SHP77 (cell line): Measurements from ENCODE around the gene PLEKHM3.
A peak's percentile ranks its signal among the peaks of the same experiment; 100 is the strongest.
"Not testable (repeated sequence)": the region's sequence is repeated elsewhere in the genome, so short reads cannot be mapped to it uniquely, and the experiment has no call there.

Experiments
- DNase-seq, 2 experiments: peaks; one replicate each; lab custom pipeline; 2025; lab: John Stamatoyannopoulos, UW

The PLEKHM3 gene

GRCh38 chr2:207950761-207951114, 74.6 kb downstream of the PLEKHM3 start:
- DNase-seq: no peak

GRCh38 chr2:207950063-207950760, 75.1 kb downstream of the PLEKHM3 start:
- no peak for DNase-seq

GRCh38 chr2:207949245-207949644, 76.1 kb downstream of the PLEKHM3 start:
- DNase-seq: not testable (repeated sequence)

GRCh38 chr2:207944979-207945600, 80.2 kb downstream of the PLEKHM3 start:
- no peak for DNase-seq

- no peak for DNase-seq
Observed at GRCh38 chr2:207944334-207944733, 81.0 kb downstream of the PLEKHM3 start.

GRCh38 chr2:207939342-207940108, 85.8 kb downstream of the PLEKHM3 start:
- DNase-seq: no peak

- DNase-seq: no peak
Observed at GRCh38 chr2:207938886-207939285, 86.4 kb downstream of the PLEKHM3 start.

GRCh38 chr2:207938415-207938814, 86.9 kb downstream of the PLEKHM3 start:
- DNase-seq: no peak

GRCh38 chr2:207937823-207938222, 87.5 kb downstream of the PLEKHM3 start:
- DNase-seq: no peak

GRCh38 chr2:207937253-207937652, 88.1 kb downstream of the PLEKHM3 start:
- no peak for DNase-seq

- DNase-seq: no peak
Observed at GRCh38 chr2:207936380-207936779, 88.9 kb downstream of the PLEKHM3 start.

- DNase-seq: no peak
Observed at GRCh38 chr2:207935991-207936370, 89.3 kb downstream of the PLEKHM3 start.

- no peak for DNase-seq
Observed at GRCh38 chr2:207935121-207935990, 90.0 kb downstream of the PLEKHM3 start.

- DNase-seq: no peak
Observed at GRCh38 chr2:207934720-207935119, 90.6 kb downstream of the PLEKHM3 start.

GRCh38 chr2:207933396-207934065, 91.8 kb downstream of the PLEKHM3 start:
- DNase-seq: no peak

- no peak for DNase-seq
Observed at GRCh38 chr2:207932106-207932505, 93.2 kb downstream of the PLEKHM3 start.

- DNase-seq: peak; percentile 97 to 98
Observed at GRCh38 chr2:207930747-207931146, 94.6 kb downstream of the PLEKHM3 start.

GRCh38 chr2:207929923-207930322, 95.4 kb downstream of the PLEKHM3 start:
- DNase-seq: no peak

- DNase-seq: no peak
Observed at GRCh38 chr2:207928079-207928478, 97.2 kb downstream of the PLEKHM3 start.

GRCh38 chr2:207926989-207927300, 98.4 kb downstream of the PLEKHM3 start:
- DNase-seq: peak in 1 of 2 experiments; percentile 16

GRCh38 chr2:207926133-207926988, 99.0 kb downstream of the PLEKHM3 start:
- peak; percentile 44 to 75 for DNase-seq
